Spleen (tissue), 7 donors: ENCODE results near the gene EDRF1.

ENCODE experiments used
- CTCF ChIP-seq, 11 experiments: fragments of 200-600 bp in 7 of 11; fragments of 450-650 bp in 4 of 11; sonication (generic) in 4 of 11; IDR thresholded peaks in 8 of 11; conservative IDR thresholded peaks in 3 of 11; 1 replicate in 7 of 11; 2 replicates in 4 of 11; pipeline versions ENCODE4 v1.4.0 to v1.8.0; 2016 to 2021; ENCODE audit warnings: antibody characterized with exemption in 11 of 11, inconsistent platforms in 4 of 11, mild to moderate bottlenecking in 1 of 11
- POLR2A ChIP-seq, 3 donors: fragments of 450-650 bp; IDR thresholded peaks; one replicate each; pipeline ENCODE4 v1.5.1; 2017; ENCODE audit warnings: antibody characterized with exemption in 3 of 3, mild to moderate bottlenecking in 1 of 3
- donor health status: DM: no; HTN: no; CAD: no; lungs with moderate emphysema.
- donor health status: DM: no; HTN: no; CAD: no.
- donor health status: DM: no; HTN: no; CAD: no.

GRCh38 chr10:125799451-125800182 lies 80.1 kb downstream of the EDRF1 start:
- TF ChIP-seq CTCF (IDR thresholded peaks at IDR 0.05 in 8 of 11, conservative IDR thresholded peaks at IDR 0.05 in 3 of 11) (no peak), POLR2A (IDR thresholded peaks at IDR 0.05) (no peak)
